CD4-positive, alpha-beta T cell treated with Interleukin-15 for 1 hour (primary cell): ENCODE measurements around the gene PTPRD.

Experiments used
- DNase-seq: peaks from one replicate; pipeline ENCODE4 v3.0.0-alpha.2; 2020

The PTPRD gene

GRCh38 chr9:10146517-10147331 is 466.1 kb downstream of the PTPRD start:
- no peak for DNase-seq

GRCh38 chr9:10144355-10144754 is 468.4 kb downstream of the PTPRD start:
- no peak for DNase-seq

- DNase-seq, result no peak
These were observed 477.2 kb downstream of the PTPRD start for GRCh38 chr9:10135553-10135952.

- DNase-seq, result no peak
These were observed 478.5 kb downstream of the PTPRD start for GRCh38 chr9:10134266-10134665.

- no peak for DNase-seq
These were observed 482.6 kb downstream of the PTPRD start for GRCh38 chr9:10130061-10130675.

GRCh38 chr9:10127867-10128266 is 484.9 kb downstream of the PTPRD start:
- DNase-seq, result no peak

GRCh38 chr9:10112798-10113197 is 500.0 kb downstream of the PTPRD start:
- DNase-seq, result no peak

GRCh38 chr9:10112070-10112469 is 500.7 kb downstream of the PTPRD start:
- no peak for DNase-seq

GRCh38 chr9:10108815-10109214 is 504.0 kb downstream of the PTPRD start:
- DNase-seq, result no peak

GRCh38 chr9:10104774-10105173 is 508.0 kb downstream of the PTPRD start:
- DNase-seq, result no peak

GRCh38 chr9:10095208-10095607 is 517.6 kb downstream of the PTPRD start:
- DNase-seq, result no peak

- DNase-seq, result no peak
These were observed 518.2 kb downstream of the PTPRD start for GRCh38 chr9:10094563-10094962.

- DNase-seq, result no peak
These were observed 532.8 kb downstream of the PTPRD start for GRCh38 chr9:10080012-10080411.

- DNase-seq, result no peak
These were observed 533.4 kb downstream of the PTPRD start for GRCh38 chr9:10079284-10079964.

- no peak for DNase-seq
These were observed 541.2 kb downstream of the PTPRD start for GRCh38 chr9:10071579-10071978.

GRCh38 chr9:10062629-10063395 is 550.0 kb downstream of the PTPRD start:
- DNase-seq, result no peak

- DNase-seq, result no peak
These were observed 553.8 kb downstream of the PTPRD start for GRCh38 chr9:10059044-10059443.

- DNase-seq, result no peak
These were observed 556.9 kb downstream of the PTPRD start for GRCh38 chr9:10055886-10056395.

GRCh38 chr9:10054456-10054855 is 558.3 kb downstream of the PTPRD start:
- DNase-seq, result no peak

GRCh38 chr9:10052916-10053315 is 559.9 kb downstream of the PTPRD start:
- DNase-seq, result no peak

- DNase-seq, result no peak
These were observed 560.6 kb downstream of the PTPRD start for GRCh38 chr9:10052181-10052580.

- no peak for DNase-seq
These were observed 562.8 kb downstream of the PTPRD start for GRCh38 chr9:10050016-10050415.

GRCh38 chr9:10048994-10049393 is 563.8 kb downstream of the PTPRD start:
- no peak for DNase-seq
